BJ (cell line): ENCODE measurements around the gene LSM12. TPM values are rescaled to one million over a fixed set of nuclear protein-coding genes. Genes with fewer than 3 reads are reported as not detected.

Source experiments
- CTCF ChIA-PET: fragments of 350-600 bp; formaldehyde crosslinking; extraction: SDS; loops from one replicate; lab custom pipeline; 2021; ENCODE audit warnings: antibody characterized with exemption, inconsistent platforms; lab: Yijun Ruan, JAX
- POLR2A ChIA-PET: fragments of 300-600 bp; sonication (Branson Sonifier 250); formaldehyde crosslinking; extraction: SDS; loops from one replicate; lab custom pipeline; 2021; ENCODE audit warnings: antibody characterized with exemption; lab: Charles Lee
- DNase-seq: peaks from one replicate; pipeline ENCODE4 v3.0.0-alpha.2; 2011; ENCODE audit warnings: low read depth
- H3K27me3 ChIP-seq: 2 replicates; pipeline ENCODE4 v1.6.0; 2011; ENCODE audit warnings: low read length; ENCODE audit not compliant: control insufficient read depth, insufficient read depth
- H3K36me3 ChIP-seq: 2 replicates; pipeline ENCODE4 v1.5.1; 2011; ENCODE audit warnings: low read length; ENCODE audit not compliant: control insufficient read depth, insufficient read depth
- H3K4me3 ChIP-seq: 2 replicates; pipeline ENCODE4 v1.5.1; 2011; ENCODE audit warnings: low read depth, mild to moderate bottlenecking, control low read depth, low read length
- CTCF ChIP-seq: IDR thresholded peaks from 2 replicates; pipeline ENCODE4 v1.5.1; 2011; ENCODE audit warnings: low read depth, mild to moderate bottlenecking, control low read depth, inconsistent platforms, low read length, moderate library complexity; ENCODE audit not compliant: insufficient read depth
- polyA plus RNA-seq: library from polyadenylated mRNA; depleted of rRNA; stranded (reverse); fragments of >200 nt; gene quantifications from 2 replicates; pipeline ENCODE4 v1.2.3, GENCODE V29; 2011

Gene LSM12
- polyA plus RNA-seq, 1 experiment, result 36.3 TPM

DNA sequence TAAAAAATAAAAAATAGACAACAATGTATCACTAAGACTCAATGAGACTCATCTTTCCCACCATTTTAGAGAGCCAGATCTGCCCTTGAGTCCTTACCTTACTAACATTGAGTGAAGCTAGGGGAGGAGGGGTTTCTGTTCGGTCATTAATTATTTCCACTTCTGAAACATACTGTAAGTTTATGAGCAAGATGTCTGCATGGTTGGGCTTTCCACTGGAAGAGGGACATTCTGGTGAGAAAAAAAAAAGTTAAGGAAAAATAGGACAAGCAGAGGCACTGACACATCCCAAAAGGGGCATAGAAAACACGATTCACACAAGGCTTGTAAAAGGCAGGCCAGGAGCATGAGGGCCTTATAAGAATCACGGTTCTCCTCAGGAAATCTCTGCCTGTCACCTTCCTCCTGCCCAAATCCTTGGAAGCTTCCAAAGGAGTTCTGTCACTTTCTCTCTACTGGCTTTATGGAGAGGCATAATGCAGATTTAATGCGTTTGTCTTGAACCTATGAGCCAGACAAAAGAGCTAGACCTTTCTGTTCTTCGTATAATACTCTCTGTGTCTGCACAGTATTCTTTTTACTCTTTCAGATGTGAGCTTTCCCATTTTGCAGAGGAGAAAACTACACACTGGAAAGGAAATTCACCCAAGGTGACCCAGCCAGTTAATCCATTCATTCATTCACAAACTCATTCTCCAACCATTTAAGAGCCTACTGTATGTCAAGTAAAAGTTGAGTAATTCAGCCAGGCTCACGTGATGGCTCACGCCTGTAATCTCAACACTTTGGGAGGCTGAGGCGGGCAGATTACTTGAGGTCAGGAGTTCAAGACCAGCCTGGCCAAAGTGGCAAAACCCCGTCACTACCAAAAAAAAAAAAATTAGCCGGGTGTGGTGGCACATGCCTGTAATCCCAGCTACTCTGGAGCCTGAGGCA is 2.5 kb downstream of the LSM12 start:
- TF ChIP-seq CTCF, result no peak
- Histone ChIP-seq H3K27me3 (no peaks in the 10 kb centered on the region), H3K36me3 (peaks cover 7% of the 10 kb centered on the region; the same call in 1 of the 2 replicates), H3K4me3 (no peak overlapping the region)
- ChIA-PET CTCF (interaction anchor here (0.9 to 1.4 kb wide), 3 partner anchors 8 to 52 kb away, joined by 3 read pairs; no protein-coding TSS in a partner anchor), POLR2A (interaction anchor here (0.7 kb wide), 1 partner anchor 260 kb away, joined by 5 read pairs; no protein-coding TSS in a partner anchor)
- no peak for DNase-seq

GRCh38 chr17:44062871-44063270 is 3.6 kb downstream of the LSM12 start:
- no peaks in the 10 kb centered on the region for H3K27me3 ChIP-seq
- POLR2A ChIA-PET, result no interaction called here
- no peak for DNase-seq
- CTCF ChIA-PET, result interaction anchor here (1.3 to 1.4 kb wide), 2 partner anchors 9 to 53 kb away, joined by 3 read pairs; no protein-coding TSS in a partner anchor
- TF ChIP-seq CTCF, result no peak
- peaks cover 7% of the 10 kb centered on the region; the same call in 1 of the 2 replicates for H3K36me3 ChIP-seq
- no peak overlapping the region for H3K4me3 ChIP-seq

- Histone ChIP-seq H3K27me3 (no peaks in the 10 kb centered on the region), H3K36me3 (peaks cover 7% of the 10 kb centered on the region; the same call in 1 of the 2 replicates), H3K4me3 (no peak overlapping the region)
- ChIA-PET POLR2A (interaction anchor here (0.6 kb wide), 1 partner anchor 20 kb away, joined by 18 read pairs; no protein-coding TSS in a partner anchor), CTCF (interaction anchor here (0.7 to 3.8 kb wide), 2 partner anchors 54 to 77 kb away, joined by 4 to 18 read pairs; no protein-coding TSS in a partner anchor)
- DNase-seq, result peak; percentile 65
- no peak for TF ChIP-seq CTCF
Observed at GRCh38 chr17:44061446-44061845, 5.0 kb downstream of the LSM12 start.

DNA sequence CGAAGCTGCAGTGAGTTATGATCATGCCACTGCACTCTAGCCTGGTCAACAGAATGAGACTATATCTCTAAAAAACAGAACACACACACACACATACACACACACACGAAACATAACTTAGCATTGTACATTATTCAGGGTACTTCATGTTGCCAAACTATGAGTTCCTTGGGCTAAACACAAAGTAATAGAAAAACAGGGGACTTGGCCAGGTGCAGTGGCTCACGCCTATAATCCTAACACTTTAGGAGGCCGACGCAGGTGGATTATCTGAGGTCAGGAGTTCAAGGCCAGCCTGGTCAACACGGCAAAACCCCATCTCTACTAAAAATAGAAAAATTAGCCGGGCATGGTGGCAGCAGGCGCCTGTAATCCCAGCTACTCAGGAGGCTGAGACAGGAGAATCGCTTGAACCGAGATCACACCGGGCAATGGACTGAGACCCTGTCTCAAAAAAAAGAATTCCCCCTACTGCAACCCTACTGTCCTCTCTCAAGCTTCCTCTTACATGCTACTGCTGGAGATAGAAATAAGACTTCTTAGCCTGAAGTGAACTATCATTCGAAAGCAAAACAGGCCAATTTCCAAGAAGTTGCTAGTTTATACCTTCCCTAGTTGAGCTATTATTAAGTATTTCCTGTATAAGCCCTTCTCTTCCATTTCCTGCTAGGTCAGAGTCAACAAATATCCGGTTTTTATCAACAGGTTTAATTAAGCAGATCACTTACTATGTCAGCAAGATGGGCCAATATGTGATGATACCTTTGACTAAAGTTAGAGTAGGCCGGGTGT is 7.2 kb downstream of the LSM12 start:
- Histone ChIP-seq H3K36me3 (peaks cover 7% of the 10 kb centered on the region), H3K4me3 (no peak overlapping the region), H3K27me3 (no peaks in the 10 kb centered on the region)
- TF ChIP-seq CTCF, result no peak
- POLR2A ChIA-PET, result no interaction called here
- DNase-seq, result no peak
- CTCF ChIA-PET, result interaction anchor here (0.9 to 3.8 kb wide), 3 partner anchors 10 to 56 kb away, joined by 3 to 18 read pairs (median 9); no protein-coding TSS in a partner anchor
